DND-41 (cell line): Measurements from ENCODE around the gene CMTM2.

Experiments
- EZH2 ChIP-seq: IDR thresholded peaks from 3 replicates; pipeline ENCODE4 v1.6.1; 2012; ENCODE audit warnings: borderline replicate concordance, low read depth, mild to moderate bottlenecking, moderate library complexity, low read length, inconsistent platforms; ENCODE audit not compliant: severe bottlenecking
- TF ChIP-seq, protein P1 (sequence below): IDR thresholded peaks from 2 replicates; pipeline ENCODE4 v1.5.1; 2012; ENCODE audit warnings: borderline replicate concordance, low read length, moderate library complexity, mild to moderate bottlenecking; ENCODE audit not compliant: poor library complexity, severe bottlenecking; ENCODE audit errors: extremely low read depth

DNA sequence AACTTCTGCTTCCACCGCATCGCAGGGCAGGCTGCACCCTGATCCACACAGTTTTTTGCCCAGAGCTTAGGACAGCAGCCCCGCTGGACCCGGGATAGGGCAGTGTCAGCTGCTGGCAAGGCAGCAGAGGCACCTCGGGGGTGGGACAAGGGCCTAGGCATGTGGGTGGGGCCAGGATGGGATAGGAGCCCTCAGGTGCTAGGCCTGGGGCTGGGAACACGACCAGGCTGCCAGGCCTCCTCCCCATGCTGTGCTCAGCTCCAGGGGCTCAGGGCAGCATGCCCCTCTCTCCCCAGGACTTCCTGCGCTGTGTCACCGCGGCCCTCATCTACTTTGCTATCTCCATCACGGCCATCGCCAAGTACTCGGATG, 29.9 kb downstream of the CMTM2 start:
- TF ChIP-seq, protein P1, sequence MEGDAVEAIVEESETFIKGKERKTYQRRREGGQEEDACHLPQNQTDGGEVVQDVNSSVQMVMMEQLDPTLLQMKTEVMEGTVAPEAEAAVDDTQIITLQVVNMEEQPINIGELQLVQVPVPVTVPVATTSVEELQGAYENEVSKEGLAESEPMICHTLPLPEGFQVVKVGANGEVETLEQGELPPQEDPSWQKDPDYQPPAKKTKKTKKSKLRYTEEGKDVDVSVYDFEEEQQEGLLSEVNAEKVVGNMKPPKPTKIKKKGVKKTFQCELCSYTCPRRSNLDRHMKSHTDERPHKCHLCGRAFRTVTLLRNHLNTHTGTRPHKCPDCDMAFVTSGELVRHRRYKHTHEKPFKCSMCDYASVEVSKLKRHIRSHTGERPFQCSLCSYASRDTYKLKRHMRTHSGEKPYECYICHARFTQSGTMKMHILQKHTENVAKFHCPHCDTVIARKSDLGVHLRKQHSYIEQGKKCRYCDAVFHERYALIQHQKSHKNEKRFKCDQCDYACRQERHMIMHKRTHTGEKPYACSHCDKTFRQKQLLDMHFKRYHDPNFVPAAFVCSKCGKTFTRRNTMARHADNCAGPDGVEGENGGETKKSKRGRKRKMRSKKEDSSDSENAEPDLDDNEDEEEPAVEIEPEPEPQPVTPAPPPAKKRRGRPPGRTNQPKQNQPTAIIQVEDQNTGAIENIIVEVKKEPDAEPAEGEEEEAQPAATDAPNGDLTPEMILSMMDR, result no peak
- TF ChIP-seq EZH2, result no peak
